HG02852 (cell line): ENCODE results near the gene COMMD10.
A peak's percentile ranks its signal among the peaks of the same experiment; 100 is the strongest.

ENCODE experiments used
- ATAC-seq: cut with Tn5 transposase; IDR thresholded peaks from one replicate; pipeline ENCODE4 v1.9.1; 2021; ENCODE audit warnings: mild to moderate bottlenecking, moderate library complexity; ENCODE audit not compliant: unreplicated experiment

COMMD10 gene

DNA sequence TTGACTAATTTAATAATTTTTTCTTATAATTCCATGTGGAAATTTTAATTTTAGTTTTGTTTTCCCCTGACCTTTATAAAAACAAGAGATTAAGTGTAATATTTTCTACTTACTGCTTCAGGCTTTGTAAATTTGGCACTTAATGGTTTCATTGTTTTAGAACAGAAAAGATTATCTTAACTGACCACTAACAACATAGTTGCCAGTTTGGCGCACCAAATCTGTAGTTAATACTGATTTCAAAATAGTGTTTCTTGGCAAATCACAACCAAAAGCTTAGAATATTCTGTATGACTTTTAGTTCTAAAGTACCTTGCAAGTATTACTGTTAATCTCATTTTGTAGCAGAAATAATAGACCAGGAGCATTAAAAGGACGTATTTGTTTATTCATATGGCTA lies 124.3 kb downstream of the COMMD10 start:
- no peak for ATAC-seq

DNA sequence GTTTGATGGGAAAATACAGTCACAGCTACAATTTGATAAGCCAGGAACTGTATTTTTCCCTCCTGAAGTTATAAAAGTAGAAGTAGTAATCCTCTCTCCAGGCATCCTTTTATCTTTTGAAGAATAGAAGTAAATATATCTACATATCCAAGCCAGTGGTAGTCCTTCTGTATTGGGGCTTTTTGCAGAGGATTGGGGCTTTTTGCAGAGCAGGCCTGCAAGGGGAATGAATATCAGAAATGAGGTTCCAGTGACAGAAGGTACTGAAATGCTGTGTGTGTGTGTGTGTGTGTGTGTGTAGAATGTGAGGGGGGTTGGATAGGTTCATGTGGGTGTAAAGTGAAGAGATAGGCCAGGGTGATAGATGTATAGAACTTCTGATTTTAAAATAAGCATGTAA lies 127.4 kb downstream of the COMMD10 start:
- no peak for ATAC-seq

DNA sequence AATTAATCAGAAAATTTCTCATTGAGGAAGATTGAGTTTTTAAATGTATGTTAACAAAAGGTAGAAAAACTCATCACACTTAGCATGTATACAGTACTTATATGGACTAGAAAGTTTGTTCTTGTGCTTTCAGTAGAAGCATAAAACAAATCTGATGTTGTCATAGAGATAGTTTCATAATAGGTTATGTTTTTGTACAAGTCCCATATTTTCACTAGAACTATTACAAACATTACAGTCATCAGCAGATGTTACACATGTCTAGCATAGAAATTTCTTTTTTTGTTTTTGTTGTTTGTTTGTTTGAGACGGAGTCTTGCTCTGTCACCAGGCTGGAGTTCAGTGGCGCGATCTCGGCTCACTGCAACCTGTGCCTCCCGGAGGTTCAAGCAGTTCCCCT lies 131.4 kb downstream of the COMMD10 start:
- no peak for ATAC-seq

DNA sequence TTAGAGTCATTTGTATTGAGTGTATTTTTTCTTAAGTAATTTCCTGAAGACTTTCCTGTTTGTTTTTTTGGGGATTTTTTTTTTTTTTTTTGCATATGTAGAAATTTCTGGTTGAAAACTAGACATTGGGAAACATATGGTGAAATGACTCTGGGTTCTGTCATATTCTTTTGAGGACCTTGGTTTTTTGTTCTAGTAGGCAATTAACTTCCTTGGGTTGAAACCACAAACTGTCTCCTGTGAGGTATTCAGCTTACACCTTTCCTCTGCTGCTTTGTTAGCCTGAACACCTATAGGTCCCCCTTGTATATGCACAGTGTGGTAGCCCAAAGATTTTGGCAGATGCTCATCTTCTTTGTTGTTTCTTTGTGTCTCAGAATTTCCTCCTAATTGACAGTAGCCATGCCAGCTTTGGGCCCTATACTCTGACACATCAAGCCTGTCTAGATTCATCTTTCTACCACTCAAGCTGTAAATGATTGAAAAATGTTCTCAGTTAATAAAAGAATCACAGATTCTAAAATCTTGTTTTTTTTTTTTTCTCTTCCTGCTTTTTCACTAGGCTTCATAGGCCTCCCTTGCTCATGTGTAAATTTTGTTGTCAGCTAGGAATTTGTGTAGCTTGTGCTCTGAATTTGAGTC lies 140.6 kb downstream of the COMMD10 start:
- no peak for ATAC-seq

DNA sequence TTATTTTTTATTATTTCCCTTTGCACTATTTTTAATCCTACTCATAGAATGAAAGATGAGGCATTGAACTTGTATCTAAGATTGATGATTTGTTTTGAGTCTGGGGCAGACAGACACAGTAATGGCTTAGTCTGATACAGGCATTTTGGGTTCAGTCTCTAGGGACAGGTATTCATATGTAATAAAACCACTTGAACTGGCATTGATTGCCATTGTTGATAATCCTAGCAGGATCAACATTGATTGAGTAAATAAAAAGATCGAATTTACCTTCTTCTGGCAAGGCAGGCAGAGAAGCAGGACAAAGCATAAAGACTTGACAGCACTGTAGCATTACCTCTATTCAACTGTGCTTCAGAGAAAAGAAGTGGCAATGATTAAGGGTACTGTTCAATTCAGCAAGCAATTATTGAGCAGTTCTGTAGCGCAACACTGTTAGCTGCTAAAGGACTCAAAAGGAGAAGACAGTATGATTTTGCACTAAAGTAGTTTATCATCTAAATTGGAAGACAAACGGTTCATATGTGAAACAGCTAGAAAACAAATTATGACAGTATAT lies 144.4 kb downstream of the COMMD10 start:
- no peak for ATAC-seq

DNA sequence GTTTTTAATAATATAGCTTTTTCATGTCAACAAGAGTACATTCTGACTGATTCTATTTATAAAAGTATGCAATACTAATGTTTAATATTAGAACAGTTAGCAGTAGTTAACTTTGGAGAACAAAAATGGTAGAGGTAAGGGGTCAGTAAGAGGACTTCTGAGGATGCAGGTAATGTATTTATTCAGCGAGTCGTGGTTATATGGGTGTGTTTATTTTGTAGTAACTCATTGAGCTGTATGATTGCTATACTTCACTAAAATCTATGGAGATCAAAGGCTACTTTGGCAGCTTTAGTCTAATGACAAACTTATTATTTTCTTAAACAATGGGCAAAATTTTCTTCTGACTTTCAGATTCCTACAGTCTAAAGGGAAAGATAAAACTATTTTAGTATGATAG lies 146.5 kb downstream of the COMMD10 start:
- no peak for ATAC-seq

DNA sequence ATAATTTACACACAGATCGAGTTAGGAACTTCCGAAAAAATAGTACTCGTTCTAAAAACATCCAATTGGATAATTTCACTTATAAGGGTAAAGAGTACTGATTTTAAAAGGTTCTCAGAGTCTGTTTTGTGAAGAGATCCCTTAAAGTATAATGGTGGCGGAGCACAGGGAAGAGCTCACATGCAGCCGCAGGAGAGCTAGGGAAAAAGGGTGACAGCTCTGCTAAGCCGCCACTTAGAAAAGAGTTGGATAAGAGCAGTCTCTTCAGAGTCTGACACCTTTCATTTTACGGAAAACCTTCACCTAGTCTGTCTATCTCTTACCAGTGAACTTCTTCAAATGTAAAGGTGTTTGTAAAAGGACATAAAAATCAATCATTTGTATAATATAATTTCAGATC lies 149.9 kb downstream of the COMMD10 start:
- no peak for ATAC-seq

DNA sequence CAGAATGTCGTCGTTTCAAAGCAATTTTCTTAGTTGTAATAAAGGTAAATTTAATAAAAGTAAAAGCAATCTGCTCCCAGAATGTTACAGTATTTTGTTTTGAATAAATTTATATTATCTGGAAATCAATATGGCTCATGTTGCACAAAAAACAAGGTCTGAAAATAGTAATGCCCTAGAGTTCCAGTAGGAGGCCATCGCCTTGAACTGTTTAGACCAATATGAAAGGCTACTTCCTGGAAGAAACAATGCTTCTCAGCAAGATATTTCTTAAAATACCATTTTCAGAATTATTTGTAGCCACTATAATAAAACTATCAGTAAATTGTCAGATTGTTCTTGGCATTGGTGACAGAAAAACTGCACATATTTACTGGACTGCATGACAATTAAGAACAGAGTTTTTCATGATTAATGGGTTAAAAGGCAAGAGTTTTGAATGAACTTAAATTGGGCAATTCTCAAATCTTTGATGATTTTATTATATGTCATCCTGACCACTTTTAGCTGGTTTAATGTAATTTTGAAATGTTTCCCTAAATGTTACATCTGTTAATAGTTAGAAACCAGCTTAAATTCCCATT lies 153.2 kb downstream of the COMMD10 start:
- ATAC-seq, result no peak

DNA sequence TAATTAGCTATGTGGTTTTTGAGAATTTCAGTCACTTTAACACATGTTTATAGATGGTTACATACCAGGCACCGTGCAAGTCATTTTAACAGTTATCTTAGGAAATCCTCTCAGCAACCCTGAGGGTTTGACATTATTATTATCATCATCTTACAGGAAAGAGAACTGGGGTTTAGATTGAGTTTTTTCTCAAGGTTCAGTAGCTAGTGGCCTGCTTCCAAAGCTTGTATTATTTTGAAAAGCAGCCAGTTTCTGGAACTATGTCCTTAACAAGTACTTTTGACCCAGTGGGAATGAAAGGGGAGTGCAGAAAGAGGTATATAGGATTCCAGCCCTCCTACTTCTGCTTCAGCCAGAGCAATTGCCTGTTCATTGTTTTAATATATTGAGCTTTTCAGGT lies 157.5 kb downstream of the COMMD10 start:
- no peak for ATAC-seq

DNA sequence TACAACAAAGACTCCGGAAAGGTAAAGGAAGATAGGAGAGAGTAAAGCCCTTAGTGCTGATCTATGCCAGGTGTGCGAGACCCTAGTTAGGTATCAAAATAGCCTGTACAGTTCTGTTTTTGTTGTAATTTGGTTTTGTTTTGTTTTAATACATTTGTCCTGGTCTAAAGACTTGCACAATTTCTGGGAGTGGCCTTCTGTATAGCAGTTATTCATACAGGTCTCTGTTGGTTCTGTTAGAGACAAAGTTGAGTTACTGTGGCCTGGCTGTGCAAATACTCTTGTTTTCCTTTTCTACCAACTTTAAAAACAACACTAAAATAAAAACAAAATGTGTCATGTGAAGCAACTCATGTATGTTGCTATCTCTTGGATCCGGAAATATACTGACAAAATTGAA lies 163.6 kb downstream of the COMMD10 start:
- ATAC-seq, result no peak

DNA sequence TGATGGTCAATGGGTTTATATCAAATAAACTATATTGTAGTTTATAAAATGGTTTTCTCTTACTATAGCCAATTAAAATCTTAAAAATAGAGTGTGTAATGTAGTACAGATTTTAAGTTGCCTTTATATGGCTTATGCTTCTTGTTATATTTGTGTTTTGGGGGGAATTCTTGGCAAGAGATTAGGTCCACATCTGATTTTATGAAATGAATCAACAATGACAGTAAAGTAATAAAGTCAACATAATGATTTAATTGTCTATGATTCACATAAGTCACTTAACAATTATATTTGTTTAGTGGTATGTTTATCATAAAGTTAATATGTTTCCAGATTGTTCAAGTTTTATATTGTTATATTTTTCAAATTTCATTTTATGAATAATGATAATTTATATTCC lies 164.8 kb downstream of the COMMD10 start:
- ATAC-seq, result no peak

DNA sequence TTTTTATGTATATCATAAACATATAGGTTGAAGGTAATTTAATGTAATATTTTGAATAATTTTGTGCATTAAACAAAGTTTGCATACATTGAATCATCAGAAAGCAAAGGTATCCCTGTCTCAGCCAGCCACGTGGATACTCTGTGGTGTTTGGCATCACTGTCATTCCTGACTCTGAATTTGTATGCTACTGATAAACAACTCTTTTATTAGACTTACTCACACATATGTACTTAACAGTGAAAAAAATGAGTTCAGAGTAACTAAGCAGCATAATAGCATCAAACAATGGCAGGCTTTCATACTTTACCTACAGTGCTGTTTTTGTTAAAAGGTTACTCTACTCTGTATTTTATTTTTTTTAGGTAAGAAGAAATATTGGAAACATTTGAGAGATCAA lies 171.9 kb downstream of the COMMD10 start:
- no peak for ATAC-seq

DNA sequence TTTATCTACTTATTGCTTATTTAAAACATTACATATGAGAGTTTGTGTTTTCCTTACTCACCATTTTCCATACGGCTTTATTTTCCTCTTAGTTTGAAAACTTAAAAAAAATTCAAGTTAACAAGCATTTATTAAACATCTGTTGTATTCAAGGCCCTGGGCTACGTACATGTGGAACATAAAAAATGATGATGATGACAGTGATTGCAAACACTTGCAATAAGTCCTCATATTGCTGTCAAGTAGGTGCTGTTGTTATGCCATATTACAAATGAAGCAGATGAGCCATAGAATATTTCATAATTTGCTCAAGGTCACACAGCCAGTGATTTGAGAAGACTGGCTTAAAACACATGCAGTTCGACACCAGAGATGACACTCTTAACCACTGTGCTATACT lies 180.6 kb downstream of the COMMD10 start:
- ATAC-seq, result no peak

DNA sequence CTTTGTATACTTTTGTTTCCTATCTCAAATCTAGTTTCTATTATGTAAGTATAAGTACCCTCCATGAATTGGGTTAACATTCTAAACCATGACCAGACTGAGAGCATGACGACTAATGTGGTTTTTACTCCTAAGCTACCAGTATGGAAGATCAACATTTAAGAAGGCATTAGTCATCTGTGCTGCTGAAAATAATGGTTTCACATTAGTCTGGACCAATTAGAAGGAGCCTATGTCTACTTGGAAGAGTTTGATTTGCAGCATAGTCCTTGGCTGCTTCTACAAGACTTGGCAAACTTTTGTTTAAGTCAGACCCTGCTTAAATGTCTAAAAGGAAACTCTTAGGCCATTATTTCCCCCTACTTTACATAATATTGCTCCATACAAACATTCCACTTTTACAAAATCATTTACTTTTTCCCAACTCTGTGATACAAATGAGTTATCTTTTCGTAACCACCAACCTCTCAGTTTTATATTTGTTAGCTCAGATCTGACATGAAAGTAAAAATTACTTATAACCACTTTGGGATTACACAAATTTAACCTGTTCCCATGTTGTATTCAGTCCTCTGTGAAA lies 186.7 kb downstream of the COMMD10 start:
- ATAC-seq, result no peak

DNA sequence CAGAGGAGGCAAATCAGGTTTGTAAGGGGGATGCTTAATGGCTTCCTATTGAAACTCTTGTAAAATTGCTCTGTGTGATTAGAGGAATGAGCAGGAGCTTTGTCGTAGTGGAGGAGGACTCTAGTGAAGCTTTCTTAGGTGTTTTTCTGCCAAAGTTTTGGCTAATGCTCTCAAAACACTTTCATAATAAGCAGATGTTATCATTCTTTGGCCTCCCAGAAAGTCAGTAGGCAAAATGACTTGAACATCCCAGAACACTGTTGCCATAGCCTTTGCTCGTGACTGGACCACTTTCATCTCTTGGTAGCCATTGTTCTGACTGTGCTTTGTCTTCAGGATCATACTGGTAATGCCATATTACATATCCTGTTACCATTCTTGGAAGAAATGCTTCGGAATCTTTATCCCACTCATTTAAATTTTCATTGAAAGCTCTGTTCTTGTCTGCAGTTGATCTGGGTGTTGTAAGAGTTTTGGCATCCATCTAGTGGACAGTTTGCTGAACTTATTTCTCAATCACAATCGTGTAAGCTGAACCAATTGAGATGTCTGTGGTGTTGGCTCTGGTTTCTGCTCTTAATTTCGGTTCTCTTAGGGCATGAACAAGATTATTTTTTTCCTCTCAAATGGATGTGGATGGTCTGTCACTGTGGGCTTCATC lies 187.6 kb downstream of the COMMD10 start:
- no peak for ATAC-seq

DNA sequence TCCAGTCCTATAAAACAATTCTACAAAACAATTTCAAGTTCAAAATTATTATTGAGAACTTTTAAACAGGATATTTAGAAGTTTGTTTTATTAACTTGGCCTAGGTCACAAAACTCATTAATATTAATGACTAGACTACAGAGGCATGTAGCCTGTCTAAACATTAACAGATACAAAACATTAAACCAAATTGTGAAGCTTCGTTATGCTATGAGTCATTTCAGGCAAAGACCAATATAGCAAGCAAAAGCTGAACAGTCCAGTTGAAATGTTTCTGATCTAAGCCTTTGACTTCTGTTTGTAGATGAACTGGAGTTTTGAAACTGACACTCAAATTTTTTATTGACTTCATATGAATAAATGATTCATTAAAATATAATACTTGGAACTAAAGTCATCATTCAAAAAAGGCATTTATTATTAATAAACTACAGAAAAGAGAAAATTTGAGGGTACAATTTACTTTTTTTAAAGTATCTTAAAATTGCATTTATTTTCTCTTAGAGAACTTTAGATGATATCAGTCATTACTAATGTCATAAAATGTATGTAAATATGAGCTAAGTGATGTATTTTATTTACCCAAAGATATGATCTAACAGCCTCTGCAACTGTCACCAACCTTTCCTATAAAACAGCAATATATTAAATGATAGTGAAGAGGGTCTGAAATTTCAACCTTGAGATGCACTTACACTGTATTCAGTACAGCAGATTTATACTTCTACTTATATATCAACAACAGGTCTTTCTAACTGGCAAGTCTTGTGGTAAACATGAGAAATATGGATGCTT lies 188.8 kb downstream of the COMMD10 start:
- peak; percentile 96 for ATAC-seq

DNA sequence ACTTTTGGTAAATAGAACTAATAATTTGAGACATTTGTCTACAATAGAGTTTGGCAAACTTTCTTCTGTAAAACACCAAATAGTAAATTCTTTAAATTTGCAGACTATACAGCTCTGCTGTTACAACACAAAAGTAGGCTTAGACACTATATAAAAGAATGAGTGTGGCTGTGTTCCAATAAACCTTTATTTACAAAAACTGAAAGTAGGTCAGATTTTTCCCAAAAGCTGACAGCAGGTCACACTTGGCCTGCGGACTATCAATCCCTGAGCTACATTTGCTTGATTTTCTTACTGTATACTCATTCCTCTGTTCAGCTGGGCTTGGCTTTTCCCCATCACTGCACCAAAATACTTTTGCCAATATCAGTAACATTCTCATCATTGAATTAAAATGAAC lies 189.4 kb downstream of the COMMD10 start:
- no peak for ATAC-seq

DNA sequence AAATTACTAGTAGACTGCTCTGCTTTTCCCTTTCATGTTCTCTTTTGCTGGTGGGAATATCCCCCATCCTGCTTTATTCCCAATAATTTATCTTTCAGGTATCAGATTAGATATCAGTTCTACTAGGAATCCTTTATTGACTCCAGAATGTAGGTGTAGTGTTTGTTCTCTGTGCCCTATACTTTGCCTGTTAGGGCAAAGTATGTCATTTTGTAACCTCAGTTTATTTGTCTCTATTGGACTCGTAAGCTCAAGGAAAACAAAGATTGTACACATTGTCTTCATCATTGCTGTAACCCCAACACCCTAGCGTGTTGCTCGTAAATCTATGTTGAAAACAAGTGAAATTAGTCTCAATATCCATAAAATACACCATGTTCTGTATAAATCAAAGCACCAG lies 190.5 kb downstream of the COMMD10 start:
- ATAC-seq, result no peak

DNA sequence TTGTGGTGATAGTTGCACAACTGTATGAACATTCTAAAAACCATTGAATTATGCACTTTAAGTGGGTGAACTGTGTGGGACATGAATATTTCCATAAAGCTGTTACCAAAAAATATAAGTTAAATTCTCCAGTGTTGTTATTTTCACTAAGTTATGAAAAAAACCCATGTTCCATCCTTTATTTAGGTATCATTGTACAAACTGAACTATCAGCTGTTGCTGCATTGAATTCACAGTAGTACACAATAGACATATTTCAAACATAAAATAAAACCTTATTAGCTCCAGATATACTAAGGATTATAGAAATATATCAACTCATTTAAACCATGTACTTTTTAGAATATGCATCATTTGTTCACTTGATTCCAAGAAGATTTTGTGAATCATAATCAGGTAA lies 192.1 kb downstream of the COMMD10 start:
- no peak for ATAC-seq

DNA sequence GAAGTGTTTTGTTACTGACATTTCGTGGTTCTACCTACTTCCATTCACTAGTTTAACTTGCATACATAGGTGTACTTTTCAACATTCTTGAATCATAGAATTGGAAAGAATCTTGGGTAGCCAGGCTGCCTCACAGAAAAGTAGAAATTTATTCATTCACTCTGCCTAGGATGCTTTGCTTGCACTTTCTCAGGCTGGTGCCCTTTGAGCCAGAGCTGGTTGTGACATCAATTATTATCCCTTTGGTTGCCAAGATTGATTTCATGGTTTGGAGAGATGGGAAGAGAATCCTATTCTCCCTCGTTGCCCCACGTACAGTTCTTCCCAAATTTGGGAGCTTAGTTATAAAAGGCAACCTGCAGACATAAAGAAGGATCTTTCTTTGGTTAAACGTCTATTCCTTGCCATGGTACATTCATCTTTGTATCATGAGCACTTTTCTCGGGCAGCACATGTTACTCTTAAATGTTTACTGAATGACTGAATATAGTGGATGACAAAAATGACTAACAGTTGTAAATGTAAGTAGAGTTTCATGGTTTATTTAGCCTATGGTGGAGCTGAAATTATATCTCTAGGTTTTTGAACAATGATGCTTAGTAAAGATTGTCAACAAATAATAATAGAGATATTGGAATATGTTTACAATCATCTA lies 195.5 kb downstream of the COMMD10 start:
- ATAC-seq, result no peak

DNA sequence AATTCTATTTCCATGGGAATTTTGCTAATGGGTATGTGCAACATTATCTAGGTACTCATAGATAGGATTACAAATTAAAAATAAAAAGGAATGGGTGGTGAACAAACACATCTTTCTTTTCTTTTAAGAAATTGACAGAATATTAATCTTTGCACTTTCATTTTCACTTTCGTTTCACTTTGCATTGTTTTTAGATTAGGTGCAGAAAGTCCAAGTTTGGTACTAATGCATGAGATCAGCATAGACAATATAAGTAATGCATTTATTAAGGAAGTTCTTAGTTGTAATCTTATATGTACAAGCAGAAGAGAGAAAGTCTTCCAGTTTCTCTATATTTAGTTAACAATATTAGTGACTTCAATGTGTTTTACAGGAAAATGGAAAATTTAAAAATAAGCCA lies 196.5 kb downstream of the COMMD10 start:
- no peak for ATAC-seq
